Measurements from ENCODE around the gene ASCL2. TPM values are rescaled to one million over a fixed set of nuclear protein-coding genes. Genes with fewer than 3 reads are reported as not detected.

The ASCL2 gene
- total RNA-seq: 1 to 10 TPM in 2 of 3 donors, under 1 TPM in 1; 0.96 to 4.8 (median 3.3) TPM

GRCh38 chr11:2270322-2271076, at the start of gene ASCL2:
TSS of gene ASCL2 (minus strand) at chr11:2270588. CDS start at chr11:2270332, 256 bp downstream.
- intact Hi-C loops (cut with DNase I; ENCODE audit: low total_unique reads): no loop called here
- Histone ChIP-seq H3K27ac (peak within 1 kb of the TSS; percentile 74 to 89), H3K27me3 (peaks cover 10 to 12% of the 10 kb centered on the region in 2 donors), H3K36me3 (no peaks in the 10 kb centered on the region), H3K4me1 (peaks cover 6 to 14% of the 10 kb centered on the region in 2 donors), H3K4me3 (peak within 1 kb of the TSS; percentile 45 to 92 (median 64)), H3K9me3 (no peaks in the 10 kb centered on the region)
- TF ChIP-seq POLR2A (IDR thresholded peaks at IDR 0.05): no peak
- no peak for TF ChIP-seq CTCF (IDR thresholded peaks at IDR 0.05)
- no peak for TF ChIP-seq POLR2AphosphoS5 (IDR thresholded peaks at IDR 0.05)
- DNase-seq (ENCODE audit: low spot score in 2 of 2): peak; percentile 15 to 44

GRCh38 chr11:2319791-2320472, 49.5 kb upstream of the ASCL2 start:
- Histone ChIP-seq H3K27me3 (no peaks in the 10 kb centered on the region), H3K4me1 (peaks cover 0 to 7% of the 10 kb centered on the region in 2 donors), H3K9me3 (peaks cover 0 to 3% of the 10 kb centered on the region in 2 donors), H3K4me3 (no peak overlapping the region), H3K36me3 (no peaks in the 10 kb centered on the region), H3K27ac (no peak overlapping the region)
- DNase-seq (ENCODE audit: low spot score in 2 of 2): no peak
- TF ChIP-seq POLR2A (IDR thresholded peaks at IDR 0.05) (no peak), CTCF (IDR thresholded peaks at IDR 0.05) (no peak), POLR2AphosphoS5 (IDR thresholded peaks at IDR 0.05) (no peak)
- intact Hi-C loops (cut with DNase I; ENCODE audit: low total_unique reads): no loop called here

GRCh38 chr11:2318707-2319106, 48.3 kb upstream of the ASCL2 start:
- intact Hi-C loops (cut with DNase I; ENCODE audit: low total_unique reads): no loop called here
- DNase-seq (ENCODE audit: low spot score in 2 of 2): peak in 1 of 2 donors; percentile 35
- Histone ChIP-seq H3K27me3 (no peaks in the 10 kb centered on the region), H3K36me3 (no peaks in the 10 kb centered on the region), H3K27ac (no peak overlapping the region), H3K4me3 (no peak overlapping the region), H3K9me3 (peaks cover 0 to 3% of the 10 kb centered on the region in 2 donors), H3K4me1 (peaks cover 0 to 13% of the 10 kb centered on the region in 2 donors)
- no peak for TF ChIP-seq CTCF (IDR thresholded peaks at IDR 0.05)

GRCh38 chr11:2318123-2318522, 47.7 kb upstream of the ASCL2 start:
- Histone ChIP-seq H3K4me3 (no peak overlapping the region), H3K9me3 (peaks cover 0 to 3% of the 10 kb centered on the region in 2 donors), H3K27ac (no peak overlapping the region), H3K4me1 (peaks cover 0 to 13% of the 10 kb centered on the region in 2 donors), H3K36me3 (no peaks in the 10 kb centered on the region), H3K27me3 (no peaks in the 10 kb centered on the region)
- DNase-seq (ENCODE audit: low spot score in 2 of 2): no peak
- intact Hi-C loops (cut with DNase I; ENCODE audit: low total_unique reads): no loop called here
- no peak for TF ChIP-seq CTCF (IDR thresholded peaks at IDR 0.05)
- TF ChIP-seq POLR2A (IDR thresholded peaks at IDR 0.05): no peak
- TF ChIP-seq POLR2AphosphoS5 (IDR thresholded peaks at IDR 0.05): no peak
